ENCODE results near the gene TBC1D9B.

TBC1D9B gene

DNA sequence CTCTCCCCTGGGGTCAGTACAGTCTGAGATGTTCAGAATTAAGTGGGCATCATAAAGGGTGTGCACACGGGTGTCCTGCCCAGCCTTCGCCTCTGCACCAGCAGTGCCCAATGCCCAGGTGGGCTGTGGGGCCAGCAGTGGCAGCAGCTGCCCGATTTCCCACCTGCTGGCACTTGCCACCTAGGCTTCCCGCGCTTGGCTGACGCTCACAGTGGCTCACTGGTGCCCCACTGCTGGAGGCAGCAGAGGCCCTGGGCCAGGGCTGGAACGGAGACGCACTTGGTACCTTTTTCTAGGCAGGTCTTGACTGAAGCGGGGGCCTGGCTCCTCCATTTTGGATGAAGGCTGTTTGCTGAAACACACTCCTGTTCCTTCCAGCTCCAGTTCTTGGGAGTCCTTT, 66.1 kb downstream of the TBC1D9B start:
- H3K4me1 Mint-ChIP-seq, result no peaks in the 10 kb centered on the region
- TF ChIP-seq, protein P1, sequence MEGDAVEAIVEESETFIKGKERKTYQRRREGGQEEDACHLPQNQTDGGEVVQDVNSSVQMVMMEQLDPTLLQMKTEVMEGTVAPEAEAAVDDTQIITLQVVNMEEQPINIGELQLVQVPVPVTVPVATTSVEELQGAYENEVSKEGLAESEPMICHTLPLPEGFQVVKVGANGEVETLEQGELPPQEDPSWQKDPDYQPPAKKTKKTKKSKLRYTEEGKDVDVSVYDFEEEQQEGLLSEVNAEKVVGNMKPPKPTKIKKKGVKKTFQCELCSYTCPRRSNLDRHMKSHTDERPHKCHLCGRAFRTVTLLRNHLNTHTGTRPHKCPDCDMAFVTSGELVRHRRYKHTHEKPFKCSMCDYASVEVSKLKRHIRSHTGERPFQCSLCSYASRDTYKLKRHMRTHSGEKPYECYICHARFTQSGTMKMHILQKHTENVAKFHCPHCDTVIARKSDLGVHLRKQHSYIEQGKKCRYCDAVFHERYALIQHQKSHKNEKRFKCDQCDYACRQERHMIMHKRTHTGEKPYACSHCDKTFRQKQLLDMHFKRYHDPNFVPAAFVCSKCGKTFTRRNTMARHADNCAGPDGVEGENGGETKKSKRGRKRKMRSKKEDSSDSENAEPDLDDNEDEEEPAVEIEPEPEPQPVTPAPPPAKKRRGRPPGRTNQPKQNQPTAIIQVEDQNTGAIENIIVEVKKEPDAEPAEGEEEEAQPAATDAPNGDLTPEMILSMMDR (IDR thresholded peaks at IDR 0.05), result no peak
- no peak overlapping the region for H3K27ac Mint-ChIP-seq
- H3K9me3 Mint-ChIP-seq, result peaks cover 34% of the 10 kb centered on the region
- peaks cover 51% of the 10 kb centered on the region for H3K36me3 Mint-ChIP-seq (ENCODE audit: low read depth)
- peaks cover 7% of the 10 kb centered on the region for H3K27me3 Mint-ChIP-seq (ENCODE audit: low read depth, poor library complexity)
- no peak for DNase-seq
- no peak overlapping the region for H3K4me3 Mint-ChIP-seq

DNA sequence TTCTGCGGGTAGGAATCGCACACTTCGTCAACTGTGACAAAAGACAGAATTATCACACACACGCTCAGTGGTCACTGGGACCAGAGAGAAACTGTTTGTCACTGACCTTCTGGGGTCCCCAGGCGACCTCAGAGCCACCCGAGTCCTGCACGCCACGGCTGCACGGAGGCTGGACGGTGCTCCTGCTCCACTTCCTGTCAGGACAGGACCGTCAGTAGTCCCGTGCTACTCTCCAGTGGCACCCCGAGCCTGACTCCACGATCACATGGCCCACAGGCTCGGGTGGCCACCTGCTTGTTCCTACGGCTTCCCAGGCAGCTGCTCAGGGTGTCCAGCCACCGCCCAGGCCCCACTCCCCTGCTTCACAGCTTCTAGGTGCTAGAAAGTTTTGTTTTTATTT, 66.9 kb downstream of the TBC1D9B start:
- TF ChIP-seq, protein P1 (IDR thresholded peaks at IDR 0.05), result no peak
- H3K36me3 Mint-ChIP-seq (ENCODE audit: low read depth), result peaks cover 60% of the 10 kb centered on the region
- no peak for DNase-seq

DNA sequence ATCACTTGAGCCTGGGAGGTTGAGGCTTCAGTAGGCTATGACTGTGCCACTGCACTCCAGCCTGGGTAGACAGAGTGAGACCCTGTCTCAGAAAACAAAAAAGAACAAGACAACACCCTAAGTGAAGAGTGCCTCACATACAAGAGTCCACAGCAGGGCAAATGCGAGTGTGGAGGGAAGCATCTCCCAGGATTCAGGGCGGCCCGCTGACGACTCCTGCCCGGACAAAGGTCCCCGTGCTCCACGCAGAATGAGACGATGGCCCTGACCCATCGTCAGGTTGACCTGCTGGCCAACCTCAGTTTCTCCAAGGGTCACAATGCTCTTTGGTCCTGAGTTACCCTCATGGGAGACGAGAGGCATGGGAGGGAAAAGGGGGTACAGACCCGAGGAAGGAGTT, 67.4 kb downstream of the TBC1D9B start:
- Mint-ChIP-seq H3K4me1 (no peaks in the 10 kb centered on the region), H3K9me3 (peaks cover 30% of the 10 kb centered on the region), H3K36me3 (ENCODE audit: low read depth) (peaks cover 64% of the 10 kb centered on the region), H3K27ac (peak overlapping the region; percentile 19), H3K4me3 (no peak overlapping the region), H3K27me3 (ENCODE audit: low read depth, poor library complexity) (peaks cover 4% of the 10 kb centered on the region)
- DNase-seq, result no peak
- TF ChIP-seq, protein P1 (IDR thresholded peaks at IDR 0.05), result no peak

More for the DNA sequence above, 66.9 kb downstream of the TBC1D9B start:
- peaks cover 4% of the 10 kb centered on the region for H3K27me3 Mint-ChIP-seq (ENCODE audit: low read depth, poor library complexity)
- no peaks in the 10 kb centered on the region for H3K4me1 Mint-ChIP-seq
- no peak overlapping the region for H3K27ac Mint-ChIP-seq
- H3K9me3 Mint-ChIP-seq, result peaks cover 29% of the 10 kb centered on the region
- H3K4me3 Mint-ChIP-seq, result no peak overlapping the region

DNA sequence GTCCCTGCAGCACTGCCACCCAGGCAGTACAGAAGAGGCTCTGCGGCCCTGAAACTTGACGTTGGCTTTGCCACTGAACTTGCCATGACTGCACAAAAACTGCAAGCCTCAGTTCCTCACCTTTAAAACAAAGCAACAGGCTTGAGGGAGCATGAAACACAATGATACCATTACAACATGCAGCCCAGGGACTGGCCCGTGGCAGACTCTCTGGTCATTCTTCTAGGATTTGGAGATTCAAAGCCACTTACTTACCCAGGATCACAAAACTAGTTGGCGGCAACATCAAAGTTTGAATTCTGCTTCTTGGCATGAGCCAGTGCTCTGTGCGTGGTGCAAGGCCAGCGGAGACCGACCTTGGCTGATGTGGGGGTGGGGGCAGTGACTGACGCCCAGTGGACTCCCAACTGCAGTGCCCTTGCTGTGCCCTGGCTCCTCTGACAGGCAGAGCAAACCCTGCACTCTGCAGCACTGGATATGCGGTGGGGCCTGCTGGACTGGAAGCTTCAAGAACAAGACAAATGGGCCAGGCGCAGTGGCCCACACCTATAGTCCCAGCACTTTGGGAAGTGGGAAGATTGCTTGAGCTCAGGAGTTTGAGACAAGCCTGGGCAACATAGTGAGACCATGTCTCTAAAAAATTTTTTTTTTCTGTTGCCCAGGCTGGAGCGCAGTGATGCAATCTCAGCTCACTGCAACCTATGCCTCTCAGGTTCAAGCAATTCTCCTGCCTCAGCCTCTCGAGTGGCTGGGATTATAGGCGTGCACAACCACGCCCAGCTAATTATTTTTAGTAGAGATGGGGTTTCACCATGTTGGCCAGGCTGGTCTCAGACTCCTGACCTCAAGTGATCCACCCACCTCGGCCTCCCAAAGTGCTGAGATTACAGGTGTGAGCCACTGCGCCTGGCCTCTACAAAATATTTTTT, 68.1 kb downstream of the TBC1D9B start:
- H3K27me3 Mint-ChIP-seq (ENCODE audit: low read depth, poor library complexity), result peaks cover 4% of the 10 kb centered on the region
- no peak overlapping the region for H3K27ac Mint-ChIP-seq
- peaks cover 69% of the 10 kb centered on the region for H3K36me3 Mint-ChIP-seq (ENCODE audit: low read depth)
- no peak for DNase-seq
- no peak overlapping the region for H3K4me3 Mint-ChIP-seq
- no peaks in the 10 kb centered on the region for H3K4me1 Mint-ChIP-seq
- TF ChIP-seq, protein P1 (IDR thresholded peaks at IDR 0.05), result no peak
- H3K9me3 Mint-ChIP-seq, result peaks cover 24% of the 10 kb centered on the region

DNA sequence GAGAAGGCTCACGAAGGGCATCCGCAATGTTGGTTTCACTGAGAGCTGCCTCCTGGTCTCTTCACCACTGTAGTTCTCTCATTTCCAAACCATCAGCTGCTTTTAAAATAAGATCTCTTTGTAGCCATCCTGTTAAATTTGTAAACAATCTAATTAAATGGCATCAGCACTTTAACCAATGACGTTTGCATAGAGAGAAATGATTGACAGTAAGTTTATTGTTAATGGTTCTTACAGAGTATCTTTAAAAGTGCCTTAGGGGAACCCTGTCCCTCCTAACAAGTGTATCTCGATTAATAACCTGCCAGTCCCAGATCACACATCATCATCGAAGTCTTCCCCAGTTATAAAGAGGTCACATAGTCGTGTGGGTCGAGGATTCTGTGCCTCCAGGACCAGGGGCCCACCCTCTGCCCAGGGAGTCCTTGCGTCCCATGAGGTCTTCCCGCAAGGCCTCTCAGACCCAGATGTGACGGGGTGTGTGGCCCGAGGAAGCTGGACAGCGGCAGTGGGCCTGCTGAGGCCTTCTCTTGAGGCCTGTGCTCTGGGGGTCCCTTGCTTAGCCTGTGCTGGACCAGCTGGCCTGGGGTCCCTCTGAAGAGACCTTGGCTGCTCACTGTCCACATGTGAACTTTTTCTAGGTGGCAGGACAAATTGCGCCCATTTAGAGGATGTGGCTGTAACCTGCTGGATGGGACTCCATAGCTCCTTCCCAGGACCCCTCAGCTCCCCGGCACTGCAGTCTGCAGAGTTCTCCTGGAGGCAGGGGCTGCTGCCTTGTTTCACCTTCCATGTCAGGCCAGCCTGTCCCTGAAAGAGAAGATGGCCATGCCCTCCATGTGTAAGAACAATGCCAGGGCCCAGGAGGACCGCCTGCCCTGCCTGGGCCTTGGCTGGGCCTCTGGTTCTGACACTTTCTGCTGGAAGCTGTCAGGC, 70.4 kb downstream of the TBC1D9B start:
- H3K27me3 Mint-ChIP-seq (ENCODE audit: low read depth, poor library complexity), result no peaks in the 10 kb centered on the region
- peaks cover 17% of the 10 kb centered on the region for H3K9me3 Mint-ChIP-seq
- peaks cover 87% of the 10 kb centered on the region for H3K36me3 Mint-ChIP-seq (ENCODE audit: low read depth)
- H3K4me1 Mint-ChIP-seq, result no peaks in the 10 kb centered on the region
- TF ChIP-seq, protein P1 (IDR thresholded peaks at IDR 0.05), result no peak
- H3K4me3 Mint-ChIP-seq, result no peak overlapping the region
- no peak for DNase-seq
- H3K27ac Mint-ChIP-seq, result peak overlapping the region; percentile 68

Data from nephron progenitor cell (in vitro differentiated cells).